K562 (cell line): Measurements from ENCODE around the gene OPRD1. TPM values are rescaled to one million over a fixed set of nuclear protein-coding genes. Genes with fewer than 3 reads are reported as not detected.
"Not testable (repeated sequence)": the region's sequence is repeated elsewhere in the genome, so short reads cannot be mapped to it uniquely, and the experiment has no call there.

Source experiments
- ATAC-seq: fragments of 200-7000 bp; cut with Tn5 transposase; 3 replicates; pipeline ENCODE4 v1.9.1; 2020; ENCODE audit warnings: moderate library complexity
- BruUV-seq: library from RNA; stranded (reverse); fragments of 400-500 nt; replicated peaks from 2 replicates; lab custom pipeline; 2021; lab: Mats Ljungman, UMichigan
- CTCF ChIA-PET: fragments of 300-600 bp; formaldehyde crosslinking; extraction: SDS; loops from one replicate; lab custom pipeline; 2021; ENCODE audit warnings: low intra/inter-chr PET ratio; lab: Yijun Ruan, JAX
- POLR2A ChIA-PET: fragments of 300-600, 350-650 bp; sonication (Branson Sonifier 250); formaldehyde crosslinking; extraction: SDS; loops from one replicate; lab custom pipeline; 2021; ENCODE audit warnings: antibody characterized with exemption, inconsistent platforms; lab: Yijun Ruan, JAX
- DNase-seq, 4 experiments: peaks; one replicate each; pipeline versions ENCODE4 v3.0.0 to v3.0.0-alpha.2; 2011 to 2018; ENCODE audit warnings: low spot score in 3 of 4, mixed read lengths in 3 of 4; ENCODE audit errors: extremely low read depth in 1 of 4
- FAIRE-seq: peaks from 2 replicates; lab custom pipeline; 2011; peaks lifted over from hg19 to GRCh38; lab: Jason Lieb, UNC
- H2AFZ ChIP-seq: 2 replicates; pipeline ENCODE4 v1.6.0; 2011; ENCODE audit warnings: low read depth, low read length, control low read depth, inconsistent platforms
- H3K27ac ChIP-seq: fragments of 200-600 bp; 3 replicates; pipeline ENCODE4 v1.8.0; 2011; ENCODE audit warnings: low read depth, mild to moderate bottlenecking, control low read depth, inconsistent platforms, low read length, moderate library complexity, mixed read lengths; ENCODE audit errors: extremely low read depth
- H3K27me3 ChIP-seq, 2 experiments: fragments of 300-600 bp in 1 of 2; 2 replicates in 1 of 2; 3 replicates in 1 of 2; pipeline versions ENCODE4 v1.6.0 to v1.8.0; 2011; ENCODE audit warnings: inconsistent platforms in 2 of 2, low read length in 2 of 2, mild to moderate bottlenecking in 1 of 2, mixed read lengths in 1 of 2, moderate library complexity in 1 of 2; ENCODE audit not compliant: control insufficient read depth in 2 of 2, insufficient read depth in 2 of 2
- H3K36me3 ChIP-seq: fragments of 300-600 bp; 3 replicates; pipeline ENCODE4 v1.8.0; 2011; ENCODE audit warnings: mild to moderate bottlenecking, low read length, inconsistent platforms; ENCODE audit not compliant: control insufficient read depth, insufficient read depth
- H3K4me1 ChIP-seq, 2 experiments: fragments of 200-600 bp in 1 of 2; replicated peaks in 1 of 2; 2 replicates in 1 of 2; 3 replicates in 1 of 2; pipeline versions ENCODE4 v1.5.1 to v1.8.0; 2011; ENCODE audit warnings: inconsistent platforms in 2 of 2, low read length in 2 of 2, mild to moderate bottlenecking in 1 of 2, mixed read lengths in 1 of 2, moderate library complexity in 1 of 2; ENCODE audit not compliant: control insufficient read depth in 2 of 2, insufficient read depth in 2 of 2
- H3K4me2 ChIP-seq: 2 replicates; pipeline ENCODE4 v1.6.1; 2011; ENCODE audit warnings: low read length, control low read depth, inconsistent platforms, mixed read lengths; ENCODE audit not compliant: insufficient read depth
- H3K4me3 ChIP-seq: fragments of 200-600 bp; sonication (generic), shearing (Covaris generic); 2 replicates; pipeline ENCODE4 v1.5.1; 2016; ENCODE audit warnings: control low read depth, inconsistent platforms
- H3K79me2 ChIP-seq: fragments of 200-600 bp; 3 replicates; pipeline ENCODE4 v1.8.0; 2011; ENCODE audit warnings: low read length, inconsistent platforms; ENCODE audit not compliant: control insufficient read depth, insufficient read depth
- H3K9ac ChIP-seq, 2 experiments: 2 replicates each; pipeline versions ENCODE4 v1.6.0 to v1.6.1; 2011; ENCODE audit warnings: low read depth in 2 of 2, low read length in 2 of 2, control low read depth in 1 of 2, inconsistent platforms in 1 of 2, mild to moderate bottlenecking in 1 of 2, mixed read lengths in 1 of 2; ENCODE audit not compliant: insufficient read depth in 1 of 2
- H3K9me1 ChIP-seq: one replicate; pipeline ENCODE4 v1.6.0; 2011; ENCODE audit warnings: inconsistent platforms, mild to moderate bottlenecking, low read length, moderate library complexity; ENCODE audit not compliant: control insufficient read depth, insufficient read depth
- H3K9me3 ChIP-seq: replicated peaks from 2 replicates; pipeline ENCODE4 v1.5.1; 2011; ENCODE audit warnings: low read depth, low read length, inconsistent platforms; ENCODE audit not compliant: control insufficient read depth, insufficient read depth
- H4K20me1 ChIP-seq: replicated peaks from 2 replicates; pipeline ENCODE4 v1.6.1; 2011; ENCODE audit warnings: low read length, inconsistent platforms, mixed read lengths; ENCODE audit not compliant: control insufficient read depth, insufficient read depth
- C11orf30 ChIP-seq: fragments of 450-650 bp; IDR thresholded peaks from 2 replicates; pipeline ENCODE4 v1.6.1; 2016; ENCODE audit warnings: low read depth, mild to moderate bottlenecking
- CTBP1 ChIP-seq: fragments of 450-650 bp; IDR thresholded peaks from 2 replicates; pipeline ENCODE4 v1.6.1; 2016; ENCODE audit warnings: borderline replicate concordance
- MLLT1 ChIP-seq, 2 experiments: fragments of 450-650 bp; IDR thresholded peaks; 2 replicates each; pipeline ENCODE4 v1.6.1; 2016
- MTA1 ChIP-seq: fragments of 450-650 bp; IDR thresholded peaks from 2 replicates; pipeline ENCODE4 v1.6.1; 2017; ENCODE audit warnings: borderline replicate concordance
- NFE2 ChIP-seq: IDR thresholded peaks from 2 replicates; pipeline ENCODE4 v1.6.1; 2014; ENCODE audit warnings: antibody characterized with exemption, low read depth
- PKNOX1 ChIP-seq: fragments of 450-650 bp; IDR thresholded peaks from 2 replicates; pipeline ENCODE4 v1.6.1; 2016
- SMARCA4 ChIP-seq: fragments of 450-650 bp; IDR thresholded peaks from 2 replicates; pipeline ENCODE4 v1.6.1; 2016
- SMARCE1 ChIP-seq: fragments of 450-650 bp; IDR thresholded peaks from 2 replicates; pipeline ENCODE4 v1.7.1; 2016; ENCODE audit warnings: mild to moderate bottlenecking
- SPI1 ChIP-seq: IDR thresholded peaks from 2 replicates; pipeline ENCODE4 v1.6.1; 2011; ENCODE audit warnings: low read depth, low read length, control low read depth, borderline replicate concordance
- TCF3 ChIP-seq: sonication (generic); formaldehyde crosslinking; IDR thresholded peaks from 2 replicates; pipeline ENCODE4 v1.4.0; 2020; ENCODE audit warnings: mild to moderate bottlenecking, missing genetic modification reagents
- ZNF316 ChIP-seq: fragments of 450-650 bp; IDR thresholded peaks from 2 replicates; pipeline ENCODE4 v1.6.1; 2016
- ZNF384 ChIP-seq: IDR thresholded peaks from 2 replicates; pipeline ENCODE4 v1.6.1; 2012; ENCODE audit warnings: low read depth, low read length, improper control_type of control experiment
- ZNF764 ChIP-seq: fragments of 250-450 bp; sonication (Bioruptor Pico); IDR thresholded peaks from 2 replicates; pipeline ENCODE4 v1.4.0; 2020; ENCODE audit warnings: low read depth, mild to moderate bottlenecking, moderate library complexity
- WGBS: fragments of 100-300 bp; shearing (Covaris generic); methylation state at CpG from one replicate; pipeline ENCODE4 v1.1.6; 2016; ENCODE audit warnings: low coverage, mixed read lengths; ENCODE audit not compliant: insufficient coverage; ENCODE audit errors: missing lambda C conversion rate; 5-methylcytosine and 5-hydroxymethylcytosine counted together
- in situ Hi-C: fragments of 300-500 bp; cut with MboI; formaldehyde crosslinking; loops from 4 replicates; pipeline ENCODE4 v1.15.0; 2018; ENCODE audit warnings: inconsistent platforms, mixed read lengths
- intact Hi-C: fragments of 100-400 bp; cut with micrococcal nuclease; formaldehyde crosslinking; loops from 2 replicates; pipeline ENCODE4 v1.14.2; 2022
- polyA plus RNA-seq, 8 experiments: library from polyadenylated mRNA; depleted of rRNA in 4 of 8; stranded (reverse) in 5 of 8; unstranded in 3 of 8; fragments of >200 nt; fragmentation: Nextera tagmentation in 2 of 8; fragmentation: Illumina TruSeq in 1 of 8; extraction: Ambion mirVana in 2 of 8; extraction: Trizol in 1 of 8; gene quantifications; 2 replicates each; pipeline versions ENCODE4 v1.2.1 to v1.2.3, GENCODE V29; 2011 to 2014; ENCODE audit warnings: inconsistent platforms in 1 of 8, missing spikeins in 1 of 8
- total RNA-seq, 7 experiments: library from RNA; depleted of rRNA in 6 of 7; stranded (reverse); fragments of >200 nt in 6 of 7; fragmentation: Illumina TruSeq in 2 of 7; extraction: Trizol in 2 of 7; gene quantifications; 2 replicates each; pipeline versions ENCODE4 v1.2.1 to v1.2.3, GENCODE V29; 2011 to 2021; ENCODE audit warnings: low replicate concordance in 1 of 7

Gene OPRD1
- total and polyA plus RNA-seq, 9 of the 15 experiments (the other 6 are each of a cell fraction or from before 2014, with no cell fraction given): under 0.01 to 0.03 (median under 0.01) TPM; not detected in 6

- H3K4me3 ChIP-seq, H3K27me3 ChIP-seq, H2AFZ ChIP-seq, H3K4me2 ChIP-seq, in situ Hi-C loops, H3K9ac ChIP-seq, H4K20me1 ChIP-seq, H3K9me3 ChIP-seq, ATAC-seq, H3K79me2 ChIP-seq, H3K9me1 ChIP-seq, H3K36me3 ChIP-seq, BruUV-seq, FAIRE-seq, H3K27ac ChIP-seq, DNase-seq: not testable (repeated sequence)
- intact Hi-C loops: loop anchor here (5.0 kb wide), 1 partner anchor 1018 kb away; no protein-coding TSS in a partner anchor
- TF ChIP-seq CTBP1 (peak; percentile 25; the same call in 1 of the 2 replicates), SMARCE1 (peak; percentile 22; the same call in 1 of the 2 replicates), SPI1 (peak; percentile 44; the same call in 1 of the 2 replicates), MTA1 (0 out of 2 replicates have a peak, but pooled peaks have one; percentile 30), ZNF316 (peak; percentile 32; the same call in 1 of the 2 replicates), PKNOX1 (peak; percentile 82), ZNF384 (peak; percentile 41; the same call in 1 of the 2 replicates), C11orf30 (peak; percentile 6; the same call in 1 of the 2 replicates), MLLT1 (IDR thresholded peaks at IDR 0.05) (0 out of 4 replicates have a peak, but pooled peaks of 1 of the 2 experiments have one; percentile 53), ZNF764 (CRISPR knock-in tag) (peak; percentile 92), SMARCA4 (0 out of 2 replicates have a peak, but pooled peaks have one; percentile 34), TCF3 (CRISPR knock-in tag) (peak; percentile 38; the same call in 1 of the 2 replicates), NFE2 (0 out of 2 replicates have a peak, but pooled peaks have one; percentile 27)
- WGBS: 23% methylated on average over 3 of the region's 5 CpGs
- ChIA-PET POLR2A (interaction anchor here (0.6 to 4.9 kb wide), 8 partner anchors 9 to 1184 kb away, joined by 3 to 57 read pairs (median 4); partner anchors contain the start of gene RNU11), CTCF (interaction anchor here (1.1 to 3.0 kb wide), 2 partner anchors 89 to 515 kb away, joined by 3 to 51 read pairs; no protein-coding TSS in a partner anchor)
- peaks cover 17 to 19% of the 10 kb centered on the region in 2 experiments; a peak in 4 of 5 replicates for H3K4me1 ChIP-seq
Measured at GRCh38 chr1:28875134-28875533, 63.2 kb downstream of the OPRD1 start.
